Sciatic nerve (tissue), 2 donors: ENCODE measurements around the gene SMG1. TPM values are rescaled to one million over a fixed set of nuclear protein-coding genes. Genes with fewer than 3 reads are reported as not detected.
"Not testable (repeated sequence)": the region's sequence is repeated elsewhere in the genome, so short reads cannot be mapped to it uniquely, and the experiment has no call there.

Experiments used
- ATAC-seq: fragments of 200-7000 bp; cut with Tn5 transposase; one replicate; pipeline ENCODE4 v1.9.1; 2020; ENCODE audit warnings: mild to moderate bottlenecking, moderate library complexity
- DNase-seq: peaks from one replicate; pipeline ENCODE4 v3.0.0-alpha.2; 2020; ENCODE audit warnings: low spot score
- intact Hi-C: fragments of 100-400 bp; cut with DNase I; formaldehyde crosslinking; loops from one replicate; pipeline ENCODE4 v1.14.2; 2022
- total RNA-seq: library from RNA; stranded (reverse); fragmentation: NEBNext Ultra II Directional; extraction: Animal tissue kit (Norgen Biotek cat#: 25700); gene quantifications from one replicate; pipeline ENCODE4 v1.2.1, GENCODE V29; 2021
- donor health status: DM: no; HTN: no; CAD: no.
- donor health status: DM: no; HTN: no; CAD: no.

The SMG1 gene
- total RNA-seq, 1 donor from 2014 or later: 124 TPM

- ATAC-seq, intact Hi-C loops, DNase-seq: not testable (repeated sequence)
These were observed 57.0 kb downstream of the SMG1 start for GRCh38 chr16:18869043-18869771.

GRCh38 chr16:18866277-18866823 lies 59.9 kb downstream of the SMG1 start:
- DNase-seq, intact Hi-C loops, ATAC-seq: not testable (repeated sequence)

GRCh38 chr16:18862891-18863290 lies 63.3 kb downstream of the SMG1 start:
- DNase-seq, intact Hi-C loops, ATAC-seq: not testable (repeated sequence)

GRCh38 chr16:18855196-18855595 lies 71.0 kb downstream of the SMG1 start:
- ATAC-seq (no peak), DNase-seq (no peak)
- intact Hi-C loops: no loop called here

GRCh38 chr16:18853694-18854093 lies 72.5 kb downstream of the SMG1 start:
- DNase-seq (no peak), ATAC-seq (no peak)
- intact Hi-C loops: no loop called here

GRCh38 chr16:18852647-18853046 lies 73.6 kb downstream of the SMG1 start:
- no peak for ATAC-seq
- DNase-seq: no peak
- intact Hi-C loops: no loop called here

GRCh38 chr16:18846416-18846815 lies 79.8 kb downstream of the SMG1 start:
- intact Hi-C loops: no loop called here
- DNase-seq (no peak), ATAC-seq (no peak)

- intact Hi-C loops: no loop called here
- DNase-seq: no peak
- ATAC-seq: no peak
These were observed 83.6 kb downstream of the SMG1 start for GRCh38 chr16:18842565-18842964.

- ATAC-seq: no peak
- DNase-seq: no peak
- intact Hi-C loops: no loop called here
These were observed 84.2 kb downstream of the SMG1 start for GRCh38 chr16:18841833-18842525.

- intact Hi-C loops: no loop called here
- ATAC-seq (no peak), DNase-seq (no peak)
These were observed 86.7 kb downstream of the SMG1 start for GRCh38 chr16:18839555-18839954.

- intact Hi-C loops: no loop called here
These were observed 89.5 kb downstream of the SMG1 start for GRCh38 chr16:18836702-18837101.

GRCh38 chr16:18834864-18835263 lies 91.3 kb downstream of the SMG1 start:
- no peak for DNase-seq
- intact Hi-C loops: no loop called here

More at GRCh38 chr16:18836702-18837101, 89.5 kb downstream of the SMG1 start:
- DNase-seq (no peak), ATAC-seq (no peak)

GRCh38 chr16:18833707-18834505 lies 92.3 kb downstream of the SMG1 start:
- intact Hi-C loops: no loop called here
- ATAC-seq (no peak), DNase-seq (no peak)

More at GRCh38 chr16:18834864-18835263, 91.3 kb downstream of the SMG1 start:
- no peak for ATAC-seq

- intact Hi-C loops: no loop called here
- ATAC-seq: no peak
- no peak for DNase-seq
These were observed 93.6 kb downstream of the SMG1 start for GRCh38 chr16:18832613-18833012.

GRCh38 chr16:18832006-18832405 lies 94.2 kb downstream of the SMG1 start:
- DNase-seq: no peak
- ATAC-seq: no peak
- intact Hi-C loops: no loop called here

GRCh38 chr16:18829251-18829650 lies 97.0 kb downstream of the SMG1 start:
- DNase-seq (no peak), ATAC-seq (no peak)
- intact Hi-C loops: no loop called here

GRCh38 chr16:18827890-18828289 lies 98.3 kb downstream of the SMG1 start:
- DNase-seq (no peak), ATAC-seq (no peak)
- intact Hi-C loops: no loop called here

- ATAC-seq (no peak), DNase-seq (no peak)
- intact Hi-C loops: loop anchor here (10.0 kb wide), 1 partner anchor 939 kb away; no protein-coding TSS in a partner anchor
These were observed 109.9 kb downstream of the SMG1 start for GRCh38 chr16:18816286-18816685.

GRCh38 chr16:18811925-18812324 lies 114.3 kb downstream of the SMG1 start:
- intact Hi-C loops: loop anchor here (10.0 kb wide), 1 partner anchor 943 kb away; no protein-coding TSS in a partner anchor
- ATAC-seq: no peak
- DNase-seq: no peak
